CD14-positive monocyte (primary cell): ENCODE measurements around the gene SRRT. TPM values are rescaled to one million over a fixed set of nuclear protein-coding genes. Genes with fewer than 3 reads are reported as not detected.

Source experiments
- DNase-seq, 3 donors: peaks; one replicate each; pipeline ENCODE4 v3.0.0-alpha.2; 2011 to 2022
- H2AFZ ChIP-seq: 2 replicates; pipeline ENCODE4 v1.6.0; 2012; ENCODE audit warnings: mild to moderate bottlenecking, low read depth, low read length, inconsistent platforms; ENCODE audit not compliant: insufficient read depth, poor library complexity, severe bottlenecking
- H3K27ac ChIP-seq, 2 donors: 1 replicate in 1 of 2; 2 replicates in 1 of 2; pipeline ENCODE4 v1.5.1; 2012 to 2013; ENCODE audit warnings: low read length in 2 of 2, control low read depth in 1 of 2, inconsistent platforms in 1 of 2, low read depth in 1 of 2, mild to moderate bottlenecking in 1 of 2
- H3K27me3 ChIP-seq, 2 donors: one replicate each; pipeline versions ENCODE4 v1.6.0 to v1.6.1; 2011 to 2013; ENCODE audit warnings: low read length in 2 of 2; ENCODE audit not compliant: control insufficient read depth in 2 of 2, insufficient read depth in 2 of 2
- H3K36me3 ChIP-seq, 2 donors: replicated peaks in 1 of 2; 1 replicate in 1 of 2; 2 replicates in 1 of 2; pipeline versions ENCODE4 v1.5.1 to v1.6.1; 2012 to 2013; ENCODE audit warnings: low read length in 2 of 2, control low read depth in 1 of 2, inconsistent platforms in 1 of 2, mild to moderate bottlenecking in 1 of 2; ENCODE audit not compliant: insufficient read depth in 2 of 2, control insufficient read depth in 1 of 2
- H3K4me1 ChIP-seq, 2 donors: 1 replicate in 1 of 2; 2 replicates in 1 of 2; pipeline versions ENCODE4 v1.5.1 to v1.6.1; 2012 to 2013; ENCODE audit warnings: low read length in 2 of 2, control low read depth in 1 of 2, inconsistent platforms in 1 of 2, mild to moderate bottlenecking in 1 of 2, moderate library complexity in 1 of 2; ENCODE audit not compliant: insufficient read depth in 2 of 2, control insufficient read depth in 1 of 2
- H3K4me2 ChIP-seq: replicated peaks from 2 replicates; pipeline ENCODE3; 2012; ENCODE audit warnings: low read length, moderate library complexity, mild to moderate bottlenecking; ENCODE audit not compliant: poor library complexity, severe bottlenecking; ENCODE audit errors: extremely low read depth
- H3K4me3 ChIP-seq, 3 experiments: fragments of 200-600 bp in 1 of 3; sonication (generic) in 1 of 3; replicated peaks in 1 of 3; 1 replicate in 2 of 3; 2 replicates in 1 of 3; pipeline ENCODE4 v1.5.1; 2011 to 2013; ENCODE audit warnings: low read length in 3 of 3, mild to moderate bottlenecking in 3 of 3, control low read depth in 2 of 3, low read depth in 2 of 3, inconsistent platforms in 1 of 3, moderate library complexity in 1 of 3
- H3K79me2 ChIP-seq: 2 replicates; pipeline ENCODE4 v1.6.0; 2012; ENCODE audit warnings: mild to moderate bottlenecking, control low read depth, inconsistent platforms, low read length, moderate library complexity; ENCODE audit not compliant: insufficient read depth
- H3K9ac ChIP-seq: 2 replicates; pipeline ENCODE4 v1.6.0; 2017; ENCODE audit warnings: low read length, mild to moderate bottlenecking; ENCODE audit not compliant: insufficient read depth, poor library complexity, severe bottlenecking
- H3K9me3 ChIP-seq, 2 donors: replicated peaks in 1 of 2; 1 replicate in 1 of 2; 2 replicates in 1 of 2; pipeline versions ENCODE4 v1.5.1 to v1.6.1; 2012 to 2013; ENCODE audit warnings: low read length in 2 of 2, control low read depth in 1 of 2; ENCODE audit not compliant: control insufficient read depth in 1 of 2, insufficient read depth in 1 of 2
- H4K20me1 ChIP-seq: 2 replicates; pipeline ENCODE4 v1.6.0; 2012; ENCODE audit warnings: mild to moderate bottlenecking, low read length, control low read depth, moderate library complexity; ENCODE audit not compliant: insufficient read depth
- H3K27ac Mint-ChIP-seq, 7 donors: one replicate each; pipeline ENCODE4 v1.8.0; 2020; ENCODE audit warnings: mild to moderate bottlenecking in 7 of 7, mixed read lengths in 7 of 7, moderate library complexity in 6 of 7, inconsistent platforms in 2 of 7
- H3K27me3 Mint-ChIP-seq, 3 donors: one replicate each; pipeline ENCODE4 v1.8.0; 2021 to 2022; ENCODE audit warnings: low read depth in 3 of 3, mild to moderate bottlenecking in 3 of 3, mixed read lengths in 3 of 3, moderate library complexity in 3 of 3, inconsistent platforms in 1 of 3
- H3K36me3 Mint-ChIP-seq, 2 donors: one replicate each; pipeline ENCODE4 v1.8.0; 2020; ENCODE audit warnings: mixed read lengths in 2 of 2, inconsistent platforms in 1 of 2, mild to moderate bottlenecking in 1 of 2
- H3K4me1 Mint-ChIP-seq: one replicate; pipeline ENCODE4 v1.8.0; 2020; ENCODE audit warnings: mild to moderate bottlenecking, mixed read lengths
- H3K4me3 Mint-ChIP-seq, 2 donors: one replicate each; pipeline ENCODE4 v1.8.0; 2020; ENCODE audit warnings: mild to moderate bottlenecking in 2 of 2, mixed read lengths in 2 of 2, moderate library complexity in 1 of 2
- H3K9me3 Mint-ChIP-seq, 7 donors: one replicate each; pipeline ENCODE4 v1.8.0; 2020 to 2022; ENCODE audit warnings: mixed read lengths in 7 of 7, mild to moderate bottlenecking in 6 of 7, moderate library complexity in 6 of 7, inconsistent platforms in 2 of 7
- CTCF ChIP-seq: fragments of 200-600 bp; IDR thresholded peaks from one replicate; pipeline ENCODE4 v1.8.0; 2022; ENCODE audit warnings: antibody characterized with exemption, mild to moderate bottlenecking
- WGBS: methylation state at CpG from one replicate; pipeline ENCODE4 v1.1.5; 2013; ENCODE audit warnings: missing lambda C conversion rate; ENCODE audit not compliant: insufficient coverage; 5-methylcytosine and 5-hydroxymethylcytosine counted together
- intact Hi-C, 2 donors: fragments of 100-400 bp; cut with micrococcal nuclease; formaldehyde crosslinking; loops; one replicate each; pipeline versions ENCODE4 v1.15.0 to v1.15.1; 2023
- polyA plus RNA-seq, 3 donors: library from polyadenylated mRNA; depleted of rRNA in 1 of 3; unstranded in 2 of 3; stranded (reverse) in 1 of 3; fragments of 300-500 nt in 2 of 3; fragments of >200 nt in 1 of 3; fragmentation: Illumina TruSeq in 2 of 3; gene quantifications; 1 replicate in 2 of 3; 2 replicates in 1 of 3; pipeline ENCODE4 v1.2.3, GENCODE V29; 2012 to 2021

SRRT gene
- polyA plus RNA-seq, 3 donors = 26.9 to 116 (median 29.6) TPM

GRCh38 chr7:100826514-100827329 is 48.2 kb upstream of the SRRT start:
- Histone ChIP-seq H3K79me2 (no peaks in the 10 kb centered on the region), H4K20me1 (no peaks in the 10 kb centered on the region), H3K36me3 (no peaks in the 10 kb centered on the region), H3K4me2 (peak overlapping the region; percentile 90), H3K27ac (no peak overlapping the region), H3K4me1 (peaks cover 32 to 40% of the 10 kb centered on the region in 2 donors), H3K9ac (peak overlapping the region; percentile 17), H3K9me3 (peaks cover 0 to 4% of the 10 kb centered on the region in 2 donors), H2AFZ (peak overlapping the region; percentile 75), H3K27me3 (peaks cover 24 to 62% of the 10 kb centered on the region in 2 donors), H3K4me3 (peak overlapping the region; percentile 1 to 73 (median 15))
- intact Hi-C loops = no loop called here
- TF ChIP-seq CTCF = no peak
- WGBS = 0% methylated on average over 46 of the region's 71 CpGs
- no peak for DNase-seq
- peaks cover 6 to 11% of the 10 kb centered on the region in 2 donors for H3K36me3 Mint-ChIP-seq
- H3K9me3 Mint-ChIP-seq = peaks cover 2 to 20% (median 14%) of the 10 kb centered on the region in 7 donors
- peak overlapping the region; percentile 67 to 90 for H3K4me3 Mint-ChIP-seq
- H3K4me1 Mint-ChIP-seq = peaks cover 28% of the 10 kb centered on the region
- H3K27ac Mint-ChIP-seq = no peak overlapping the region
- peaks cover 63 to 72% (median 66%) of the 10 kb centered on the region in 3 donors for H3K27me3 Mint-ChIP-seq

- intact Hi-C loops = no loop called here
- peaks cover 6 to 11% of the 10 kb centered on the region in 2 donors for H3K36me3 Mint-ChIP-seq
- H3K79me2 ChIP-seq = no peaks in the 10 kb centered on the region
- no peak within 1 kb of the TSS for H3K27ac ChIP-seq
- peaks cover 0 to 4% of the 10 kb centered on the region in 2 donors for H3K9me3 ChIP-seq
- no peak for TF ChIP-seq CTCF
- H3K9ac ChIP-seq = peak within 1 kb of the TSS; percentile 17
- DNase-seq = no peak
- peaks cover 32 to 40% of the 10 kb centered on the region in 2 donors for H3K4me1 ChIP-seq
- H3K27me3 ChIP-seq = peaks cover 24 to 62% of the 10 kb centered on the region in 2 donors
- H3K4me1 Mint-ChIP-seq = peaks cover 28% of the 10 kb centered on the region
- peak within 1 kb of the TSS; percentile 28 to 73 (median 31) for H3K4me3 ChIP-seq
- under 1% methylated on average over 61 of the region's 80 CpGs for WGBS
- peak within 1 kb of the TSS in 1 of 7 donors; percentile 65 for H3K27ac Mint-ChIP-seq
- H2AFZ ChIP-seq = peak within 1 kb of the TSS; percentile 75
- peaks cover 2 to 20% (median 14%) of the 10 kb centered on the region in 7 donors for H3K9me3 Mint-ChIP-seq
- H4K20me1 ChIP-seq = no peaks in the 10 kb centered on the region
- H3K27me3 Mint-ChIP-seq = peaks cover 64 to 74% (median 68%) of the 10 kb centered on the region in 3 donors
- H3K36me3 ChIP-seq = no peaks in the 10 kb centered on the region
- H3K4me2 ChIP-seq = peak within 1 kb of the TSS; percentile 90
- H3K4me3 Mint-ChIP-seq = peak within 1 kb of the TSS; percentile 75 to 92
Observed at GRCh38 chr7:100827330-100828226, 47.3 kb upstream of the SRRT start, which contains the start of gene EPHB4. Gene EPHB4, minus strand, starts transcription at chr7:100827523. Its CDS starts 493 bp downstream, at chr7:100827030.
